CD4-positive, alpha-beta T cell treated with Interleukin-15 for 1 hour (primary cell): ENCODE measurements around the gene PACC1.

Experiments
- DNase-seq: peaks from one replicate; pipeline ENCODE4 v3.0.0-alpha.2; 2020

The PACC1 gene

GRCh38 chr1:212437179-212437798, 22.6 kb upstream of the PACC1 start:
- DNase-seq = no peak

DNA sequence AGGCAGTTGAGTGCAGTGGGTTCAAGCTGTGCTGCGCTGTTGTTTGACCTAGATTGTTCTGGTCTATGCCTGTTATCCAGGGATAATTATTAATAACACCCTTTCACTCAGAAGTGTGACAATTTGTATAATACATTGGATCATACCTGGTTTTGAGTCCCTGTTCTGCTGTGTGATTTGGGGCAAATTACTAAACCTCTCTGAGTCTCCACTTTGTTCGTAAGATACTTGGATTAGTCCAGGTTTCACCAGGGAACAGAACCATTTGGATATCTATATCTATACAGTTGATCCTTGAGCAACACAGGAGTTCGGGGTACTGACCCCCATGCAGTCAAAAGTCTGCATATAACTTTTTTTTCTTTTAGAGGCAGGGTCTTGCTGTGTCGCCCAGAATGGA, 20.3 kb upstream of the PACC1 start:
- no peak for DNase-seq

- DNase-seq = no peak
These were observed 19.1 kb upstream of the PACC1 start for GRCh38 chr1:212433577-212434462.

GRCh38 chr1:212432661-212433576, 18.2 kb upstream of the PACC1 start, which contains the start of gene NENF:
Gene NENF, plus strand, starts transcription at chr1:212432920. Its CDS starts 24 bp downstream, at chr1:212432944.
- DNase-seq = peak; percentile 68

GRCh38 chr1:212432272-212432660, 17.6 kb upstream of the PACC1 start:
- DNase-seq = no peak

GRCh38 chr1:212431644-212432043, 17.0 kb upstream of the PACC1 start:
- no peak for DNase-seq

GRCh38 chr1:212430955-212431394, 16.3 kb upstream of the PACC1 start:
- DNase-seq = no peak

DNA sequence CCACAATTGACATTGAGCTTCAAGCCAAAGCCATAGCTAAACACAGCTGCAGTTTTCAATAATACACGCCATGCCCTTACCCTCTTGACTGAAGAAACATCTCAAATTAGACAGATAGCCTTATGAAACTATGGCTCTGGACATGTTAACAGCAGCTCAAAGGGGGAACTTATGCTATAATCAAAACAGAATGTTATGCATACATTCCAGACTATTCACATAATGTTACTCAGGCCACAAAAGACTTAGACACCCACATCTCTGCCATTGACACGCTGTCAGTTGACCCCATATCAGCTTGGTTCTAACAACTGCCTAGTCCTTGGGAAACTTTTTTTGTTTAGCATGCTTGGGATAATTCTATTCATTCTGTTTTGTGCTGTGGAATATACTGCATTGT, 15.7 kb upstream of the PACC1 start:
- no peak for DNase-seq

GRCh38 chr1:212428496-212428895, 13.8 kb upstream of the PACC1 start:
- DNase-seq = no peak

GRCh38 chr1:212423879-212424278, 9.2 kb upstream of the PACC1 start:
- DNase-seq = no peak

DNA sequence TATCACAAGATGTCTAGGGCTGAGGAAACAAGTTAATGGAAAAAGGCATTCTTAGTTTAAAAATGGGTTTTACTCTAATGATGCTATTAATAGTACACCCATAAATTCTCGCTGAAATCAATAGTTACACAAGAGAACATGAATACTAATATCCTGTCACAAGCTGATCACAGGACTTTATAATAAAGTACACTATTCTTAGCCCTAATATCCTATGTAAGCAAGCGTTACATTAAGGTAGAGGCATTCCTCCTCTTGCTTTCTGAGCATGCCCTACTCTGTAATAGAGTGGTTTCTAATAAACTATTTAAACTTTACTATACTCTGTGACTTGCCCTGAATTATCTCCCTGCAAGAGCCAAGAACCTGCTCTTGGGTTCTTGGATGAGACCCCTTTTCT, 6.5 kb upstream of the PACC1 start:
- DNase-seq = no peak

DNA sequence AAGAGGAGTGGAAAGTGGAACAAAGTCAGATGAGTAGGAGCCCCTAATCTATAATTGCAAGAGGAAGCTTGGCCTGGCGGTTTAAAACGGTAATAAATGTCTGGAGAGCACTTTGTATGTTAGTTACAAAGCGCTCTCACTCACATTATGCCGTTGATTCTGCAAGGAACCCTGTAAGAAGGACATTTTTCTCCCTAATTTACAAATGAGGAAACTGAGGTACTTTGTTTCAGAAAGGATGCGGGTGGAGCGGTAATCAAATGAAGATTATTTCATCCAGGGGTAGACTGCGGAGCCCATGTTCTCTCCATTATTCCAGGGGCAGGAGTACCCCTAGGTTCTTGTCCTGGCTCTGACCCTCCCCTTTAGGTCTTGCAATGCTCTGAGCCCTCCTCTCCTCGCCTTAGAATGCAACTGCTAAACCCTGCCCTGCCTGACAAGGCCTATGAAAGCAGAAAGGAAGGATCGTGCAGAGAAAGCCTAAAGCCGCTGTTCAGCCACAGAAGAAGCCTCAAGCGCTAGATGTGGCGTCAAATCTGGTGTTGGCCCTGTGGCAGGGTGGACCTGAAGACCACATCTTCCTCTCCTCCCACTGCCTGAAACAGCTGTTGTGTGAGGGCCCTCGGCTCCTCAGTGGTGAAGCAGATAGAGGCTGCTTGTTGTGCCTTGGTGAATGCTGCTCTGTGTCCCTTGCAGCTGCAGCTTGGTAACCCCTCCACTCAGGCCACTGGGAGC, 588 bp upstream of the PACC1 start:
- DNase-seq = no peak

DNA sequence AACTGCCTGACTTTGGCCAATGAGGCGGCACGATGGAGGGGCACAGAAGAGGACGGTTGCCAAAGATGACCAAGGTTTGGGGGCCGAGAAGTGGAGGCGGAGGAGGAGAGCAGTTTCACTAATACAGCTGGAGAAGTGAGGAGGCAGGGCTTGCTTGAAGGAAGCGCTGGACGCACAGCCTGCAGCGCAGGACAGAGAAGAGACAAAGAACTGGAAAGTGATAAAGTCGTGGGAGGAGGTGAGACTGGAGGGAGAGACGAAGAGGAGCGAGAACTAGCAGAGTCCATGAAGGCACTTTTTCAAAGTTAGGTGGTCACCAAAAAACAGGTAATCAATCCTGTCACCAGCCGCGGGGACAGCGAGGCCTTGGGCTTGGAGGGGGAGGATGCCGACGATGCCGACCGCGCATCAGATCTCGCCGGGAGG, 771 bp downstream of the PACC1 start:
- no peak for DNase-seq

DNA sequence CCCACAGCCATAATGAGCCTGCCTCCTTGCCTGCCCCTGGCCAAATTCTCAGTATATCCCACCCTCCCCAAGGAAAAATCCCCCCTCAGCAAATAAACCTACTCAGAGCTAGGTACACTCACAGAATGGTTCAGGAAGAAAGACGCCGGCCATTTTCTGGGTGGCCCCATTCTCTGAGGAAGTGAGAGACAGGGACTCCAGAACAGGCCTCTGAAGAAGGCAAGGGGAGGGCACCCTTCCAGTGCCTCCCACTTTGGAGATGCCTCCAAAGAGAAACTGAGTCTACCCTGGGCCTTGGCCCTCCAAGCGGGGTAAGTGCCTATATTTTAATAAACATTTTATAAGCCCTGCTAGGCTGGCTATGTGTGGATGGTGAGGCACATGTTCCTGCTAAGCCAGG, 2.3 kb downstream of the PACC1 start:
- DNase-seq = no peak

DNA sequence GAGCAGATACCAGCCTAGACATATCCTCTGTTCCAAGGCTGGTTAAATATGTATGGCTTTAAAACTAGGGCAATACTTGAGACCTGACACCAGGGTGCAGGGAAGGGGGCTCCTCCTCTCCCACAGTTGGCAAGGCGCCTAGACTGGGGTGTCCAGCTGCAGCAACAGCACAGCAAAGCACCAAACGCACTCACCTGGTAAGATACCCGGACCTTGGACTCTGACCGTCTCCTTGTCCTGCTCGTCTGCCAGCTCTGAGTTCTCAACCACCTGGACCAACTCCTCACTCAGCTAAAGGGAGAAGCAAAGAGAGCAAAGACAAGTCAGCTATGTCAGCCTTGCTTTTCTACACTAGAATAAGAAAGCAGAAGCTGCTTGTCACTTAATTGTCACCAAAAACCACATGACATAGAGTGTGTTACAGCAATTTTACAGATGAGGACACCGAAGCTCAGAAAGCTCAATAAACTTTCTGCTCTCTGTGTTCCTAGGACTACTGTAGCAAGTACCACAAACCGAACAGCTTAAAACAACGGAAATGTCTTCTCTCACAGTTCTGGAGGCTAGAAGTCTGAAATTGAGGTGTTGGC, 4.4 kb downstream of the PACC1 start:
- DNase-seq = no peak

GRCh38 chr1:212402666-212403321, 11.9 kb downstream of the PACC1 start:
- DNase-seq = no peak

DNA sequence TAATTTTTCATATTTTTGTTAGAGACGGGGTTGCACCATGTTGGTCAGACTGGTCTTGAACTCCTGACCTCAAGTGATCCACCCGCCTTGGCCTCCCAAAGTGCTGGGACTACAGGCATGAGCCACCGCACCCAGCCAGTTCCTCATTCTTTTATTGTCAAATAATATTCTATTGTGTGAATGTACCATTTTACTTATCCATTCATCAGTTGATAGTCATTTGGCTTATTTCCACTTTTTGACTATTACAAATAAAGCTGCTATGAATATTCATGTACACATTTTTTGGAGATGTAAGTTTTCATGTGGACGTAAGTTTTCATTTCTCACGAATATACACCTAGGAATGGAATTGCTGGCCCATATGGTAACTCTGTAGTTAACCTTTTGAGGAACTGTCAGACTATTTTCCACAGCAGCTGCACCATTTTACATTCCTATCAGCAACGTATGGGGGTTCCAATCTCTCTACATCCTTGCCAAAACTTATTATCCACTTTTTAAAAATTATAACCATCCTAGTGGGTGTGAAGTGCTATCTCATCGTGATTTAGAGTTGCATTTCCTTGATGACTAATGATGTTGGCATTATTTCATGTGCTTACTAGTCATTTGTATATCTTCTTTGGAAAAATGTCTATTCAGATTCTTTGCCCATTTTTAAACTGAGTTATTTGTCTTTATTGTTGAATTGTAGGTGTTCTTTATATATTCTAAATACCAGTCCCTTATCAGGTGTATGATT, 12.7 kb downstream of the PACC1 start:
- no peak for DNase-seq

GRCh38 chr1:212401042-212401441, 13.6 kb downstream of the PACC1 start:
- no peak for DNase-seq

DNA sequence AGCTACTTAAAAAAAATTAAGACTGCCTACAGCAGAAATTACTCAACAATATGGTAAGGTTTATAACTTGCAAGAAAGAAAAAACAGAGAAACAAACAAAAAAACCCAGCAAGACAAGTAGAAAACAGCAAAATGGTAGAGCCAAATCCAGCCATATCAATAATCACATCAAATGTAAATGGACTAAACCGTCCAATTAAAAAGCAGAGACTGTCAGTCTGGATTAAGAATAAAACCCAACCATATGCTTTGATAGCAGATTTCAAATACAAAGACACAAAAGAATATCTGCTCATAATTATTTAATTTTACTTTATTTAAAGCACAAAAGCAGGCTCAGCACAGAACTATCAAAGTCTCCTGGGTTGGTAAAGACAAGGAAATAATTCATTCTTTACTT, 17.5 kb downstream of the PACC1 start:
- DNase-seq = no peak

DNA sequence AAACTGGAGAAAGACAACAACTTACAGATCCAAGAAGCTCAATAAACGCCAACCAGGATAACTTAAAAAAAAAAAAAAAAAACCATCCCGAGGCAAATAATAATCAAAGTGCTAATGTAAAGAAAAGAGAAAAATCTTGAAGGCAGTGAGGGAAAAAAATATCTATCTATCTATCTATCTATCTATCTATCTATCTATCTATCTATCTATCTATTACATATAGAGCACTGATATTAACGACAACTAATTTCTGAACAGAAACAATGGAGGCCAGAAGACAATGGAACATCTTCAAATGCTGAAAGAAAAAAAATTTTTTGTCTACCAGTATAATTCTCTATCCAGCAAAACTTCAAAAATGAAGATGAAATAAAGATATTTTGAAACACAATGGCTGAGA, 18.0 kb downstream of the PACC1 start:
- no peak for DNase-seq
